Measurements from ENCODE around the gene CTSE. TPM values are rescaled to one million over a fixed set of nuclear protein-coding genes. Genes with fewer than 3 reads are reported as not detected.

Gene CTSE
- total RNA-seq, 1 donor from 2014 or later, result not detected

GRCh38 chr1:205989786-205990185 lies 33.9 kb downstream of the CTSE start:
- H3K4me3 Mint-ChIP-seq, result no peak overlapping the region
- no peaks in the 10 kb centered on the region for H3K36me3 Mint-ChIP-seq
- peaks cover 3% of the 10 kb centered on the region for H3K4me1 Mint-ChIP-seq
- H3K27ac Mint-ChIP-seq, result no peak overlapping the region
- TF ChIP-seq CTCF (IDR thresholded peaks at IDR 0.05; ENCODE audit: unreplicated experiment), result no peak
- no peak for DNase-seq (ENCODE audit: low spot score in 2 of 2, unreplicated experiment in 2 of 2)
- no peaks in the 10 kb centered on the region for H3K9me3 Mint-ChIP-seq
- H3K27me3 Mint-ChIP-seq (ENCODE audit: low read depth), result peaks cover 10% of the 10 kb centered on the region

GRCh38 chr1:205988585-205988995 lies 35.1 kb downstream of the CTSE start:
- no peak for TF ChIP-seq CTCF (IDR thresholded peaks at IDR 0.05; ENCODE audit: unreplicated experiment)
- H3K4me1 Mint-ChIP-seq, result peaks cover 8% of the 10 kb centered on the region
- no peak overlapping the region for H3K27ac Mint-ChIP-seq
- H3K9me3 Mint-ChIP-seq, result no peaks in the 10 kb centered on the region
- H3K36me3 Mint-ChIP-seq, result no peaks in the 10 kb centered on the region
- DNase-seq (ENCODE audit: low spot score in 2 of 2, unreplicated experiment in 2 of 2), result no peak
- H3K4me3 Mint-ChIP-seq, result no peak overlapping the region
- peaks cover 10% of the 10 kb centered on the region for H3K27me3 Mint-ChIP-seq (ENCODE audit: low read depth)

GRCh38 chr1:205986861-205987260 lies 36.8 kb downstream of the CTSE start:
- H3K4me3 Mint-ChIP-seq, result no peak overlapping the region
- no peaks in the 10 kb centered on the region for H3K36me3 Mint-ChIP-seq
- H3K27me3 Mint-ChIP-seq (ENCODE audit: low read depth), result peaks cover 10% of the 10 kb centered on the region
- no peak for DNase-seq (ENCODE audit: low spot score in 2 of 2, unreplicated experiment in 2 of 2)
- H3K27ac Mint-ChIP-seq, result no peak overlapping the region
- TF ChIP-seq CTCF (IDR thresholded peaks at IDR 0.05; ENCODE audit: unreplicated experiment), result no peak
- no peaks in the 10 kb centered on the region for H3K9me3 Mint-ChIP-seq
- H3K4me1 Mint-ChIP-seq, result peaks cover 8% of the 10 kb centered on the region

GRCh38 chr1:205986292-205986691 lies 37.4 kb downstream of the CTSE start:
- no peak for TF ChIP-seq CTCF (IDR thresholded peaks at IDR 0.05; ENCODE audit: unreplicated experiment)
- Mint-ChIP-seq H3K4me3 (no peak overlapping the region), H3K9me3 (no peaks in the 10 kb centered on the region), H3K27ac (no peak overlapping the region), H3K36me3 (no peaks in the 10 kb centered on the region), H3K27me3 (ENCODE audit: low read depth) (peaks cover 9% of the 10 kb centered on the region), H3K4me1 (peaks cover 8% of the 10 kb centered on the region)
- no peak for DNase-seq (ENCODE audit: low spot score in 2 of 2, unreplicated experiment in 2 of 2)

DNA sequence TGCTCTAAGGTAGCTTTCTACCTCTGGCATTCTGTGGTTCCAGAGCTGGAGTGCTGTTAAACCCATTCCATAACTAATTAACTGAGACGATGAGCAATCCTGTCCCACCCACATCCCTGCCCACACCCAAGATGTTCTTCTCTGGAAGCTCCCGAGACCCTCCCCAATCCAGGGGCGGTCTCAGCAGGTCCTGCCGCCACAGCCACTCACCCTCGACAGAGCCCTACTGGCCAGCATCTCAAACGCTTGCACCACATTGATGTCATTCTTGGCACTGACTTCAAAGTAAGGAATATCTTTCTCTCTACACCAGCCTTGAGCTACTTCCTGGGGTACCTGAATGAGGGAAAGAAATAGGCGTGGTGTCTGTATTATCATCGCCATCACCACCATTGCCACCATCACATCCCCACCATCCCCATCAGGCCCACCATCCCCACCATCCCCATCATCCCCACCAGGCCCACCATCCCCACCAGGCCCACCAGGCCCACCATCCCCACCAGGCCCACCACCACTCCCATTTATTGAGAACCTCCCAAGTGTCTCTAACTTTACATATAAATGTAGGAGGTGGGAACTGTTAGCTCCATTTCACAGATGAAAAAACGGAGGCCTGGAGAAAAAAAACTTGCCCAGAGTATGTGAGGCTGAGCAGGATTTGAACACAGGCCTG lies 38.2 kb downstream of the CTSE start:
- H3K36me3 Mint-ChIP-seq, result no peaks in the 10 kb centered on the region
- no peak overlapping the region for H3K27ac Mint-ChIP-seq
- H3K4me3 Mint-ChIP-seq, result no peak overlapping the region
- DNase-seq (ENCODE audit: low spot score in 2 of 2, unreplicated experiment in 2 of 2), result no peak
- H3K27me3 Mint-ChIP-seq (ENCODE audit: low read depth), result peaks cover 9% of the 10 kb centered on the region
- H3K4me1 Mint-ChIP-seq, result peaks cover 8% of the 10 kb centered on the region
- no peak for TF ChIP-seq CTCF (IDR thresholded peaks at IDR 0.05; ENCODE audit: unreplicated experiment)
- no peaks in the 10 kb centered on the region for H3K9me3 Mint-ChIP-seq
